ENCODE measurements around the gene ASIC3.

- no peak for TF ChIP-seq CTCF (IDR thresholded peaks at IDR 0.05; ENCODE audit: low read length)
- TF ChIP-seq EZH2 (optimal IDR thresholded peaks at IDR 0.05; ENCODE audit: low read depth, low read length): no peak
- no peak for TF ChIP-seq EZH2phosphoT487 (IDR thresholded peaks at IDR 0.05; ENCODE audit: low read length)
These were observed 35.0 kb upstream of the ASIC3 start for GRCh38 chr7:151013356-151013732.

Data from MM.1S (cell line).